ENCODE data around the gene RCSD1.

Gene RCSD1

GRCh38 chr1:167628741-167629515, 1.1 kb upstream of the RCSD1 start:
- peaks cover 3% of the 10 kb centered on the region for H3K36me3 Mint-ChIP-seq
- H3K27me3 Mint-ChIP-seq = no peaks in the 10 kb centered on the region
- H3K4me1 Mint-ChIP-seq (ENCODE audit: low read depth) = peaks cover 63% of the 10 kb centered on the region
- peak overlapping the region; percentile 93 for H3K4me3 Mint-ChIP-seq
- peaks cover 4% of the 10 kb centered on the region for H3K9me3 Mint-ChIP-seq (ENCODE audit: low read depth)
- peak overlapping the region; percentile 98 for H3K27ac Mint-ChIP-seq

GRCh38 chr1:167630568-167631385, 745 bp downstream of the RCSD1 start:
- peaks cover 76% of the 10 kb centered on the region for H3K4me1 Mint-ChIP-seq (ENCODE audit: low read depth)
- H3K4me3 Mint-ChIP-seq = peak overlapping the region; percentile 96
- H3K36me3 Mint-ChIP-seq = peaks cover 5% of the 10 kb centered on the region
- no peaks in the 10 kb centered on the region for H3K27me3 Mint-ChIP-seq
- H3K9me3 Mint-ChIP-seq (ENCODE audit: low read depth) = no peaks in the 10 kb centered on the region
- H3K27ac Mint-ChIP-seq = peak overlapping the region; percentile 99

GRCh38 chr1:167631386-167631935, 1.4 kb downstream of the RCSD1 start:
- Mint-ChIP-seq H3K36me3 (peaks cover 5% of the 10 kb centered on the region), H3K27ac (peak overlapping the region; percentile 99), H3K27me3 (no peaks in the 10 kb centered on the region), H3K4me3 (peak overlapping the region; percentile 96), H3K4me1 (ENCODE audit: low read depth) (peaks cover 78% of the 10 kb centered on the region), H3K9me3 (ENCODE audit: low read depth) (no peaks in the 10 kb centered on the region)

- Mint-ChIP-seq H3K27ac (peak overlapping the region; percentile 99), H3K27me3 (no peaks in the 10 kb centered on the region), H3K9me3 (ENCODE audit: low read depth) (no peaks in the 10 kb centered on the region), H3K4me1 (ENCODE audit: low read depth) (peaks cover 83% of the 10 kb centered on the region), H3K36me3 (peaks cover 5% of the 10 kb centered on the region), H3K4me3 (peak overlapping the region; percentile 96)
These were observed 2.0 kb downstream of the RCSD1 start for GRCh38 chr1:167631936-167632614.

- Mint-ChIP-seq H3K4me1 (ENCODE audit: low read depth) (peaks cover 85% of the 10 kb centered on the region), H3K9me3 (ENCODE audit: low read depth) (no peaks in the 10 kb centered on the region), H3K27ac (peak overlapping the region; percentile 99), H3K27me3 (no peaks in the 10 kb centered on the region), H3K36me3 (peaks cover 5% of the 10 kb centered on the region), H3K4me3 (peak overlapping the region; percentile 96)
These were observed 3.4 kb downstream of the RCSD1 start for GRCh38 chr1:167633258-167633944.

GRCh38 chr1:167634435-167634834, 4.4 kb downstream of the RCSD1 start:
- H3K36me3 Mint-ChIP-seq = peaks cover 5% of the 10 kb centered on the region
- H3K27me3 Mint-ChIP-seq = no peaks in the 10 kb centered on the region

GRCh38 chr1:167635156-167635648, 5.2 kb downstream of the RCSD1 start:
- Mint-ChIP-seq H3K4me1 (ENCODE audit: low read depth) (peaks cover 87% of the 10 kb centered on the region), H3K27ac (peak overlapping the region; percentile 99), H3K9me3 (ENCODE audit: low read depth) (no peaks in the 10 kb centered on the region), H3K4me3 (no peak overlapping the region), H3K36me3 (peaks cover 5% of the 10 kb centered on the region), H3K27me3 (no peaks in the 10 kb centered on the region)

More at GRCh38 chr1:167634435-167634834, 4.4 kb downstream of the RCSD1 start:
- Mint-ChIP-seq H3K27ac (peak overlapping the region; percentile 99), H3K4me1 (ENCODE audit: low read depth) (peaks cover 84% of the 10 kb centered on the region), H3K9me3 (ENCODE audit: low read depth) (no peaks in the 10 kb centered on the region), H3K4me3 (peak overlapping the region; percentile 96)

GRCh38 chr1:167635941-167636340, 5.9 kb downstream of the RCSD1 start:
- Mint-ChIP-seq H3K36me3 (peaks cover 8% of the 10 kb centered on the region), H3K4me3 (peak overlapping the region; percentile 77), H3K4me1 (ENCODE audit: low read depth) (peaks cover 92% of the 10 kb centered on the region), H3K27ac (peak overlapping the region; percentile 93), H3K9me3 (ENCODE audit: low read depth) (no peaks in the 10 kb centered on the region), H3K27me3 (no peaks in the 10 kb centered on the region)

- Mint-ChIP-seq H3K4me1 (ENCODE audit: low read depth) (peaks cover 98% of the 10 kb centered on the region), H3K9me3 (ENCODE audit: low read depth) (no peaks in the 10 kb centered on the region), H3K27ac (peak overlapping the region; percentile 93), H3K27me3 (no peaks in the 10 kb centered on the region), H3K4me3 (peak overlapping the region; percentile 77), H3K36me3 (peaks cover 12% of the 10 kb centered on the region)
These were observed 8.0 kb downstream of the RCSD1 start for GRCh38 chr1:167638064-167638463.

GRCh38 chr1:167640051-167640450, 10.0 kb downstream of the RCSD1 start:
- peak overlapping the region; percentile 87 for H3K27ac Mint-ChIP-seq
- H3K4me1 Mint-ChIP-seq (ENCODE audit: low read depth) = peaks cover 96% of the 10 kb centered on the region
- no peak overlapping the region for H3K4me3 Mint-ChIP-seq
- peaks cover 7% of the 10 kb centered on the region for H3K36me3 Mint-ChIP-seq
- H3K9me3 Mint-ChIP-seq (ENCODE audit: low read depth) = no peaks in the 10 kb centered on the region
- no peaks in the 10 kb centered on the region for H3K27me3 Mint-ChIP-seq

GRCh38 chr1:167641786-167642500, 11.9 kb downstream of the RCSD1 start:
- peaks cover 92% of the 10 kb centered on the region for H3K4me1 Mint-ChIP-seq (ENCODE audit: low read depth)
- H3K4me3 Mint-ChIP-seq = peak overlapping the region; percentile 60
- no peaks in the 10 kb centered on the region for H3K9me3 Mint-ChIP-seq (ENCODE audit: low read depth)
- H3K27ac Mint-ChIP-seq = peak overlapping the region; percentile 87
- H3K36me3 Mint-ChIP-seq = peaks cover 7% of the 10 kb centered on the region
- no peaks in the 10 kb centered on the region for H3K27me3 Mint-ChIP-seq

GRCh38 chr1:167642501-167642826, 12.4 kb downstream of the RCSD1 start:
- peak overlapping the region; percentile 60 for H3K4me3 Mint-ChIP-seq
- H3K27me3 Mint-ChIP-seq = no peaks in the 10 kb centered on the region
- H3K9me3 Mint-ChIP-seq (ENCODE audit: low read depth) = no peaks in the 10 kb centered on the region
- H3K36me3 Mint-ChIP-seq = peaks cover 7% of the 10 kb centered on the region
- peaks cover 87% of the 10 kb centered on the region for H3K4me1 Mint-ChIP-seq (ENCODE audit: low read depth)
- H3K27ac Mint-ChIP-seq = peak overlapping the region; percentile 87

- peaks cover 84% of the 10 kb centered on the region for H3K4me1 Mint-ChIP-seq (ENCODE audit: low read depth)
These were observed 13.4 kb downstream of the RCSD1 start for GRCh38 chr1:167643441-167643840.

More at GRCh38 chr1:167643441-167643840, 13.4 kb downstream of the RCSD1 start:
- no peaks in the 10 kb centered on the region for H3K9me3 Mint-ChIP-seq (ENCODE audit: low read depth)
- peaks cover 7% of the 10 kb centered on the region for H3K36me3 Mint-ChIP-seq
- peak overlapping the region; percentile 87 for H3K27ac Mint-ChIP-seq
- peak overlapping the region; percentile 22 for H3K4me3 Mint-ChIP-seq
- H3K27me3 Mint-ChIP-seq = no peaks in the 10 kb centered on the region

Measured in activated naive CD8-positive, alpha-beta T cell (primary cell).